Anterior cingulate cortex (tissue), 58 donors: ENCODE measurements around the gene TPCN2.

Source experiments
- DNase-seq, 58 donors: peaks; one replicate each; lab custom pipeline; 2025; lab: John Stamatoyannopoulos, UW

Gene TPCN2

GRCh38 chr11:69035150-69035945, 13.4 kb upstream of the TPCN2 start:
- no peak for DNase-seq

DNA sequence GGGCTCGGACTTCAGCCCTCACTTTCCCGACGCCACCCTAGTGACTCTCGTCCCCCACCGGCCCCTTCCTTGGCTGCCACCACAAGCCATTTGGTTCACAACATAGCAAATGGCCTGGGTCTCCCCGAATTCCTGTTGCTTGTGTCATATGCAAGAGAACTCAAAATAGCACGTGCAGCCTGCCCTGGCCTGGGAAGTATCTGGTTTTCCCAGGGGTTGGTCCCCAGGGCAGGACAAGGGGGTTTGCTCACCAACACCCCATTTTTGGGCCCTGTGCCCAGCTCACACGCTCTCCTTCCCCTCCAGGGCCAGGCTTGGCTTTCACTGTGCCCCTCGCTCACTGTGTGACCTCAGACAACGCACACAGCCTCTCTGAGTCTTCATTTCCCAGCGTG, 12.8 kb upstream of the TPCN2 start:
- DNase-seq = no peak

DNA sequence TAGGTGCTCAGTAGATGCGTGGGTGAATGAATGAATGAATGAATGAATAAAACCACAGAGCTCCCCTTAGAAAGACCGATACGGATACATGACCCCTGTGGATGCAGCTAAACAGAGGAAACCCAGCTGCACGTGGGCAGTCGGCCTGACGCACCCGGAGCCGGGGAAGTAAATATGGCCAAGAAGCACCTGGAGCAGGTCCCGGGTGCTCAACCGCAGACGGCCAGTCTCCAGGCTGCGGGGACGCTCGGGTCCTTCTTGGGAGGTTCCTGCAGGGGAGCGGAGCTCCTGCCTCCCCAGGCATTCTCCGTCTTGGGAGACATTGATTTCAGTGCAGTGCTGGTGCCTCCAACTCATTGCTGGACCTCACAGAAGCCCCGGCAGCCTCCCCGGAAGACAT, 11.7 kb upstream of the TPCN2 start:
- DNase-seq = no peak

DNA sequence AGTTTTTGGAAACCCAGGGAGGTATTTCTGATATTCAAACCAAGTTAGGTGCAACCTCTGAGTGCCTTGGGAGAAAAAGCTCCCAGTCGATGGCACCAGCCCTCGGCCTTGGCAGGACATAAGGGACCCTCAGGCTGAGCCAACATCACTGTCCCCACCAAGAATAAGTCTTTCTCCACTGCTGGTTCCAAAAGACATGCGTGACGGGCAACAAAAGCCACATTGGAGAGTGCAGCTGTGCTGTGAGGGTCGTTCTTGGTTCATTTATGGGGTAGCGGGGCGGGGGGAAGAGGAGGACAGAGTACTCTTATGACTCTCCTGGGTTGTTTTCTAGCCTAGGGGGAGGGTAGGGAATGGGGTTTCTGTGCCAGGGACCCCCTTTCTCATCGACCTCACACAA, 11.2 kb upstream of the TPCN2 start:
- peak in 1 of 58 donors; percentile 21 for DNase-seq

DNA sequence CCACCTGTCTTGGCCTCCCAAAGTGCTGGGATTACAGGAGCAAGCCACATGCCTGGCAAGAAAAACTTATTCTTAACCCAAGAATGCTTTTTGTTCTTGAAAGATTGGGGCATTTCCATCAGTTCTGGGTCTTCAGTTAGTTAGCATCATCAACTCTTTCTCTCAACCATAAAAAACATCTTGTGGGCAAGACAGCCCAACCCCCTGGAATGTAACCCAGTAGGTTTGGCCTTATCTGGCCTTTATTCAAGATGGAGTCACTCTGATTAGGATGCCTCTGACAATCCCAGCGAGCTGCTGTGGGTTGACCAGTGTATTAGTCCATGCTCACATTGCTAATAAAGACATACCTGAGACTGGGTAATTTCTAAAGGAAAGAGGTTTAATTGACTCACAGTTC, 9.2 kb upstream of the TPCN2 start:
- DNase-seq = no peak

GRCh38 chr11:69040051-69040450, 8.7 kb upstream of the TPCN2 start:
- no peak for DNase-seq

- DNase-seq = no peak
These were observed 8.0 kb upstream of the TPCN2 start for GRCh38 chr11:69040581-69041260.

DNA sequence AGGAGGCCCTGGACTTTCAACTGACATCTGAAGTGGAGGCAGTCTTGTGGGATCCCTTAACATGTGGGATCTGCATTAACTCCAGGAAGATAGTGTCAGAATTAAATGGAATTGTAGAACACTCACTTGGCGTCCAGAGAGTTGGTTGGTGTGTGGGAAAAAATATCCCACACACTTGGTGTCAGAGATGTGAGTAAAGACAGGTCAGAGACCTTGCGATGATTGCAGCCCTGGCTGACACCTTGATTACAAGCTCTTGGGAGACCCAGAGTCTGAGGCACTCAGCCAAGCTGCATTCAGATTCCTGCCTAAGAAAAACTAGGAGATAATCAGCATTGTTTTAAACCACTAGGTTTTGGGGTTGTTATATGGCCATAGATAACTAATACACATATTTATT, 7.2 kb upstream of the TPCN2 start:
- no peak for DNase-seq

- DNase-seq = peak in 46 of 58 donors; percentile 13 to 75 (median 50)
These were observed 4.4 kb upstream of the TPCN2 start for GRCh38 chr11:69044111-69045013.

DNA sequence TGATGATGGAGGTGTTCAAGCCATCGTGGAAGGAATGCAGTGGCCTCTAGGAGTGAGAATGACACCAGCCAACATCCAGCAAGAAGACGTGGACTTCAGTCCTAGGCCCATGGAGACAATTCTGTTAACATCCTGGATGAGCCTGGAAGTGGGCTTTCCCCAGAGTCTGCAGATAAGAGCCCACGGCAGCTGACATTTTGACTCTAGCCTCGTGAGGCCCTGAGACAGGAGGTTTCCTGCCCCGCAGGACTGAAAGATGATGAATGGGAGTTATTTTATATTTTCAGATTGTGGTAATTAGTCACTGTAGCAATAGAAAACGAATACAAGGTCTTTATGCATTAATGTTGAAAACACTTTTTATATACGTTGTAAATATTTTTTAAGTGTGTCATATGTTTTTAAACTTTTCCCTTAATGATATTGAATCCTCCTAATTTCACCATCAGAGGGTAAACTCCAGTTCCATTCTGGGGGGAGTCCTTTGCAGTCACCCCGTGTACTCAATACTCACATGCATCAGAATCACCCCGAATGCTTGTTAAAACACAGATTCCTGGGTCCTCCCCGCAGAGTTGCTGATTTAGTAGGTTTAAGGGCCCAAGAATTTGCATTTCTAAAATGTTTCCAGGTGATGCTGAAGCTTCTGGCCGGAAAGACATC, 570 bp upstream of the TPCN2 start:
- no peak for DNase-seq

DNA sequence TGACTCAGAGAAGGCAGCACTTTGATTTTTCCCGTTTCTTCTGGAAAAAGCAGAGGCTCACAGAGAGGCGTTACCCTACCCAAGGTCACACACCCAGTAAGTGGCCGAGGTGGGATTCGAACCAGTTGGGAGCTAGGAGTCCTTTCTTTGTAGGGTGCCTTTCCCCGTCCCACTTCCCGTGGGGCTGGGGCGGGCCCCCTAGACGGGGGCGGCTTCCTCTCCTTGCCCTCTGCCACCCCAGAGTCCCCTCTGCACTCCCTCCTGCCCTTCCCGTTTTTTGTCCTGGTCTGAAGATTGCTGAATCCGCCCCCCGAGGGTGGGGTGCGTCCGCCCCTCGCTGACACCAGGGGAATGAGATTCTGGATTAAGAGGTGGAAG, 747 bp downstream of the TPCN2 start:
- no peak for DNase-seq

DNA sequence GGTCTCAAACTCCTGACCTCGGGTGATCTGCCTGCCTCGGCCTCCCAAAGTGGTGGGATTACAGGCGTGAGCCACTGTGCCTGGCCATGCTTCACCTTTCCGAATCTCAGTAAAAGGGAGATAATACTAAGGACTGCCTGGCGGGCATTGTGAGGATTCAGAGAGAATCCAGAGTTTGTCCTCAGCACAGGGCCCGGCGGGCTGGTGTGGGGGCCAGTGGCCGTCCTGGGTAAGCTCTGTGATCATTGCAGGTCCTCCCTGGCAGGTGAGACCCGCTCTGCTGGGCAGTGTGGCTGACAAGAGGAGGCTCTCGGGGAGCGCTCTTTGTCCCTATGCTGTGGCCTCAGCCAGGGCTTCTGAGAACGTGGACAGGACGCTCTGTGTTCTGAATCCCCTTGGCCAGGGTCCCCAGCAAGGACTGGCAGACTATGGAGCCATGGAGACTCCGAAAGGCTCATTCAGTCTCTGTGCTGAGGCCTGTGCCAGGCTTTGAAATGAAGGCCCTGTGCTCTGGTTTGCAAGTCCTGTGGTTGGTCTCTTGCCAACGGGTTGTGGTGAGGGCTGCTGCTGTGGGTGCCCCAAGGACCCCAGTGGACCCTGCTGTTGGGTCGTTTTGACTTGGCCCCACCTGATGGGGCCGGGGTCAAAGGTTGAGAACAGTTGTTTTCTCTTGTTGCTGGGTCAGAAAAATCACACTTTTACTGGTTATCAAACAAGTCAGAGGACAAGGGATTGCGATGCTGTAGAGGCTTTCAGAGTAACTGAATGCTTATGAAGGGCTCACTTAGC, 2.1 kb downstream of the TPCN2 start:
- DNase-seq = peak in 34 of 58 donors; percentile 13 to 74 (median 32)

DNA sequence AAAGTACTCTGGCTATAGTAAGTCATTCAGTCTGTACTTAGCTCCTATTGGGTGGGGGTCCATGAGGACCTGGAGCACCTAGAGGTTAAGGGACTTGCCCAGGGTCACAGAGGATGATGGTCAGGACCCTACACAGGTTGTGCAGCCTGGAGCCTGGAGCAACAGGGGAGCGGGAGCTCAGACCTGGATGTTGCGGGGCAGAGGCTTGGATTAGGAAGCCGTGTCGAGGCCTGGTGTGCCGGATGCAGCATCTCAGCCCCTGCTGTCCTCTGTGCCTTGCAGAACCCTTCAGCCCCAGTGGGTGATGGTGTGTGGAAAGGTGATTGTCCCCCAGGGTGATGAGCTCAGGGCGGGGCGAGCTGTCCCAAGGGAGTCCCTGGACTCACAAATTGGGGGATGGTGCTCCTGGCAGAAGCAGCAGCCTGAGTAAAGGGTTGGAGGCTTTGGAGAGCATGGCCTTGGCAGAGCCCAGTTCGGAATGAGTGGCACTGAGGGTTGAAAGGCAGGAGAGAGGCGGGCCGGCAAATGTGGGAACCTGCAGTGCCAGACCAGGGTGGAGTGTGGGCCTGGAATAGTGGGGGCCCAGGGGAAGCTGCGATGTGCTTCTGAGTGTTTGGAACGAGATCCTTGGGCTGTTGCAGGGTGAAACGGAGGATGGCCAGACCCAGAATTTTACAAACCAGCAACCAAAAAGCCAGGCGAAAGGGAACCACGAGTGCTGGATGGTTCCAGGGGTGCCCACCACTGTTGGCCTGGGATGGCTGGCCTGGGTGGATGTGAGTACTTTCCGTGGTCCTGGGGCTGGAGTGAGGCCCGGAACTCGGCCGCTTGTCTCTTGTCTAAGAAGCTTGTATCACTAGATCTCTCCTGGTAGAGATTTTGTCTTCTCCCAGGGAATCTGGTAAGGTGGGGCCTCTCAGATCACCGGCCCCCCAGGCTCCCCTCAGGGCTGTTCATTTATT, 2.9 kb downstream of the TPCN2 start:
- DNase-seq = no peak

DNA sequence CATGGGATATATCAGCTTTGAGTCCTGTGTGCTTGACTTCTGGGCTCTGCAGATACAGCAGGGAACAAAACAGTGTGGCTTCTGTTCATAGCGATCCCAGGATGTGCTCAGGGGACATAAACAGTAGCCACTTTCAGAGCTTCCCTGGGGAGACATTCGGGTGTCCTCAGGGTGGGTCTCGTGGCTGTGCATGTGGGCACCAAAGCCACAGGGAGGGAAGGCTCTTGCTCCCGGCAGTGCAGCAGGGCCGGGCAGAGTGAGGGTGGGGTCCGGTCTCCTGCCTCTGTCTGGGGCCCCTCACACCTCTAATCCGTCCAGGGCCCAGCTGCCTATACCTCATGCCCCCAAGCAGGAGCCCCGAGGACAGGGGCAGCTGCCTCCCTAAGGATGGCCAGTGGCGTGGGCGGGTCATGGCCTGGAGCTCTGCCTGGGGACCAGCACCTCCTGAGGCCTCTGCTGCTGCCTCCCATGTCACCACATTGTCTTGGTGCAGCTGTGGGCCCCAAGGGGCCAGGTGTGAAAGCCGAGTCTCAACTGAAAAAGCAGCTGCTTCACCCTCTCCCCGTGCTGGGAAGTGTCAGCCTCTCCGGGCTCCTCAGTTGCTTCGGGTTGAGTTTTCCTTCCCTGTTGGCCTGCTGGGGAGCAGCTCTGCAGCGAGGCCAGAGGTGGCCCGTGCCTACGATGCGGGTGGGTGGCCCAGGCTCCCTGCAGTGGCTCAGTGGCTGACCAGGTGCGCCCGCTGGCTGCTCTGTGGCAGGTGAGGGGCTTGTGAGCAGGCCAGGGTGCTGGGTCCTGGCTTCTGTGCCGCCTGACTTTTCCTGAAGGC, 3.8 kb downstream of the TPCN2 start:
- no peak for DNase-seq

DNA sequence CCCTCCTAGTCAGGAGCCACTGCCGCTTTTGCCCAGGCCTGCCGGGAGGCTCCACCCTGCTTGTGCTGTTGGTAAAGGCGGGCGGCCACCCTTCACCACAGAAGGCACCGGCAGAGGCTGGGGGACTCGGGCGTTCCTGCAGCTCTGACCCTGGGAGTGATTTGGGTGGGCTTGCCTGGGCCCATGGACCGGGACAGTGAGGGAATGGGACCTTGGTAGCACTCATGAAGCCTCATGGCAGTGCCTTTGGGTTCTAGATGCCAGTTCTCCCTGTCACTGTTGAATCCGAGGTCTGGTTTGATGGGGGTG, 4.4 kb downstream of the TPCN2 start:
- DNase-seq = no peak

GRCh38 chr11:69053546-69054396, 5.0 kb downstream of the TPCN2 start:
- DNase-seq = no peak
